HG02840 (cell line): ENCODE results near the gene MS4A14.
A peak's percentile ranks its signal among the peaks of the same experiment; 100 is the strongest.
"Not testable (repeated sequence)": the region's sequence is repeated elsewhere in the genome, so short reads cannot be mapped to it uniquely, and the experiment has no call there.

Experiments
- ATAC-seq: cut with Tn5 transposase; IDR thresholded peaks from one replicate; pipeline ENCODE4 v1.9.1; 2021; ENCODE audit warnings: mild to moderate bottlenecking, moderate library complexity, moderate number of reproducible peaks; ENCODE audit not compliant: unreplicated experiment, low FRiP score

MS4A14 gene

GRCh38 chr11:60389279-60389910 lies 6.9 kb upstream of the MS4A14 start:
- peak; percentile 78 for ATAC-seq

GRCh38 chr11:60390419-60390818 lies 5.8 kb upstream of the MS4A14 start:
- ATAC-seq: no peak

GRCh38 chr11:60392361-60392760 lies 3.9 kb upstream of the MS4A14 start:
- no peak for ATAC-seq

GRCh38 chr11:60393016-60393415 lies 3.2 kb upstream of the MS4A14 start:
- ATAC-seq: no peak

- ATAC-seq: no peak
Measured at GRCh38 chr11:60394666-60395380, 1.4 kb upstream of the MS4A14 start.

- no peak for ATAC-seq
Measured at GRCh38 chr11:60396799-60397198, 540 bp downstream of the MS4A14 start.

GRCh38 chr11:60420015-60420414 lies 23.8 kb downstream of the MS4A14 start:
- ATAC-seq: no peak

- ATAC-seq: no peak
Measured at GRCh38 chr11:60422609-60423008, 26.4 kb downstream of the MS4A14 start.

- ATAC-seq: no peak
Measured at GRCh38 chr11:60428517-60428916, 32.3 kb downstream of the MS4A14 start.

GRCh38 chr11:60429272-60429671 lies 33.0 kb downstream of the MS4A14 start, which contains the start of gene MS4A5:
TSS of gene MS4A5 (plus strand) at chr11:60429572. CDS start at chr11:60429675, 103 bp downstream.
- no peak for ATAC-seq

- no peak for ATAC-seq
Measured at GRCh38 chr11:60431251-60431650, 35.0 kb downstream of the MS4A14 start.

GRCh38 chr11:60433401-60433800 lies 37.1 kb downstream of the MS4A14 start:
- no peak for ATAC-seq

- ATAC-seq: no peak
Measured at GRCh38 chr11:60447070-60447469, 50.8 kb downstream of the MS4A14 start.

GRCh38 chr11:60447846-60448245 lies 51.6 kb downstream of the MS4A14 start:
- no peak for ATAC-seq

GRCh38 chr11:60451185-60451584 lies 54.9 kb downstream of the MS4A14 start:
- ATAC-seq: not testable (repeated sequence)

GRCh38 chr11:60454212-60454611 lies 58.0 kb downstream of the MS4A14 start:
- no peak for ATAC-seq

GRCh38 chr11:60455531-60456042 lies 59.3 kb downstream of the MS4A14 start, which contains the start of gene MS4A1:
TSS of gene MS4A1 (plus strand) at chr11:60455847. CDS start at chr11:60462375, 6,528 bp downstream.
- peak; percentile 74 for ATAC-seq

- ATAC-seq: no peak
Measured at GRCh38 chr11:60457576-60457975, 61.3 kb downstream of the MS4A14 start.

- ATAC-seq: no peak
Measured at GRCh38 chr11:60459345-60459744, 63.1 kb downstream of the MS4A14 start.
